ENCODE data around the gene LUC7L2. TPM values are rescaled to one million over a fixed set of nuclear protein-coding genes. Genes with fewer than 3 reads are reported as not detected.
"Not testable (repeated sequence)": the region's sequence is repeated elsewhere in the genome, so short reads cannot be mapped to it uniquely, and the experiment has no call there.

Gene LUC7L2
- total and polyA plus RNA-seq, 8 donors, result 67.2 to 188 (median 167) TPM

- Histone ChIP-seq H3K4me1 (no peaks in the 10 kb centered on the region), H3K4me3 (no peak overlapping the region), H3K27ac (no peak overlapping the region), H3K27me3 (no peaks in the 10 kb centered on the region), H3K36me3 (no peaks in the 10 kb centered on the region), H3K9me3 (no peaks in the 10 kb centered on the region)
- TF ChIP-seq, protein P1, sequence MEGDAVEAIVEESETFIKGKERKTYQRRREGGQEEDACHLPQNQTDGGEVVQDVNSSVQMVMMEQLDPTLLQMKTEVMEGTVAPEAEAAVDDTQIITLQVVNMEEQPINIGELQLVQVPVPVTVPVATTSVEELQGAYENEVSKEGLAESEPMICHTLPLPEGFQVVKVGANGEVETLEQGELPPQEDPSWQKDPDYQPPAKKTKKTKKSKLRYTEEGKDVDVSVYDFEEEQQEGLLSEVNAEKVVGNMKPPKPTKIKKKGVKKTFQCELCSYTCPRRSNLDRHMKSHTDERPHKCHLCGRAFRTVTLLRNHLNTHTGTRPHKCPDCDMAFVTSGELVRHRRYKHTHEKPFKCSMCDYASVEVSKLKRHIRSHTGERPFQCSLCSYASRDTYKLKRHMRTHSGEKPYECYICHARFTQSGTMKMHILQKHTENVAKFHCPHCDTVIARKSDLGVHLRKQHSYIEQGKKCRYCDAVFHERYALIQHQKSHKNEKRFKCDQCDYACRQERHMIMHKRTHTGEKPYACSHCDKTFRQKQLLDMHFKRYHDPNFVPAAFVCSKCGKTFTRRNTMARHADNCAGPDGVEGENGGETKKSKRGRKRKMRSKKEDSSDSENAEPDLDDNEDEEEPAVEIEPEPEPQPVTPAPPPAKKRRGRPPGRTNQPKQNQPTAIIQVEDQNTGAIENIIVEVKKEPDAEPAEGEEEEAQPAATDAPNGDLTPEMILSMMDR (IDR thresholded peaks at IDR 0.05), result no peak
- intact Hi-C loops (cut with DNase I), result no loop called here
- DNase-seq (peak in 2 of 4 donors; percentile 3 to 21), ATAC-seq (peak; percentile 41)
Observed at GRCh38 chr7:139453673-139454321, 94.1 kb downstream of the LUC7L2 start.

DNA sequence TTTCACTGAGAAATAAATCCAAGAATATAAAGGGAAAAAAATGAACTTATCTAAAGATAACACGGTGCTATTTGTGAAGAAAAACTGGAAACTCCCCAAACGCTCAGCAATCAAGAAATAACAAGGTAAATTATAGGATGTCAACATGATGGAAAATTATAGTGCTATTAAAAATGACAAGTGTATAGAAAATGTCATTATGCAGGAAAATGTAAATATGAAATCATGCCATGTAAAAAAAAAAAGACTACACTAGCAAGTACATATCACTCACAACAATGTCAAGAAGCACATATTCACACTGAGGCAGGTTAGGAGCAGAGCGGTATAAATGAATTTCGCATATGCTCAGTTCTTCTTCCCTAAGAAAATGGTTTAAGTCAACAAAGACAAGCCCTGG lies 96.1 kb downstream of the LUC7L2 start:
- no peaks in the 10 kb centered on the region for H3K27me3 ChIP-seq
- ATAC-seq (no peak), DNase-seq (no peak)
- intact Hi-C loops (cut with DNase I), result no loop called here
- no peak overlapping the region for H3K4me3 ChIP-seq
- H3K9me3 ChIP-seq, result no peaks in the 10 kb centered on the region
- H3K4me1 ChIP-seq, result no peaks in the 10 kb centered on the region
- no peak overlapping the region for H3K27ac ChIP-seq
- TF ChIP-seq, protein P1 (IDR thresholded peaks at IDR 0.05), result no peak
- no peaks in the 10 kb centered on the region for H3K36me3 ChIP-seq

DNA sequence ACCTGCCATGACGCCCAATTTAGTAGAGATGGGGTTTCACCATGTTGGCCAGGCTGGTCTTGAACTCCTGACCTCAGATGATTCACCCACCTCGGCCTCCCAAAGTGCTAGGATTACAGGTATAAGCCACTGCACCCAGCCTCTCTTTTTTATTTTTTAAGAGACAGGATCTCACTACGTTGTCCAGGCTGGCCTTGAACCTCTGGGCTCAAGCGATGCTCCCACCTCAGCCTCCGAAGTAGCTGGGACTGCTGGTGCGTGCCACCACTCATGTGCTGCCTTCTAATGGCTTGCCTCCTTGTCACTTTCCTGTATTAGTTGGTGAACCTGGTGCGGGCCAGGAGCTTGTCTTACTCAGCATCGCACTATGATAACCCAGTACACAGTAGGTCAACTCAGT lies 96.8 kb downstream of the LUC7L2 start:
- DNase-seq, result no peak
- no peaks in the 10 kb centered on the region for H3K27me3 ChIP-seq
- H3K27ac ChIP-seq, result no peak overlapping the region
- intact Hi-C loops (cut with DNase I), result no loop called here
- H3K9me3 ChIP-seq, result no peaks in the 10 kb centered on the region
- no peaks in the 10 kb centered on the region for H3K36me3 ChIP-seq
- H3K4me3 ChIP-seq, result no peak overlapping the region
- ATAC-seq, result no peak
- TF ChIP-seq, protein P1 (IDR thresholded peaks at IDR 0.05), result no peak
- H3K4me1 ChIP-seq, result no peaks in the 10 kb centered on the region

DNA sequence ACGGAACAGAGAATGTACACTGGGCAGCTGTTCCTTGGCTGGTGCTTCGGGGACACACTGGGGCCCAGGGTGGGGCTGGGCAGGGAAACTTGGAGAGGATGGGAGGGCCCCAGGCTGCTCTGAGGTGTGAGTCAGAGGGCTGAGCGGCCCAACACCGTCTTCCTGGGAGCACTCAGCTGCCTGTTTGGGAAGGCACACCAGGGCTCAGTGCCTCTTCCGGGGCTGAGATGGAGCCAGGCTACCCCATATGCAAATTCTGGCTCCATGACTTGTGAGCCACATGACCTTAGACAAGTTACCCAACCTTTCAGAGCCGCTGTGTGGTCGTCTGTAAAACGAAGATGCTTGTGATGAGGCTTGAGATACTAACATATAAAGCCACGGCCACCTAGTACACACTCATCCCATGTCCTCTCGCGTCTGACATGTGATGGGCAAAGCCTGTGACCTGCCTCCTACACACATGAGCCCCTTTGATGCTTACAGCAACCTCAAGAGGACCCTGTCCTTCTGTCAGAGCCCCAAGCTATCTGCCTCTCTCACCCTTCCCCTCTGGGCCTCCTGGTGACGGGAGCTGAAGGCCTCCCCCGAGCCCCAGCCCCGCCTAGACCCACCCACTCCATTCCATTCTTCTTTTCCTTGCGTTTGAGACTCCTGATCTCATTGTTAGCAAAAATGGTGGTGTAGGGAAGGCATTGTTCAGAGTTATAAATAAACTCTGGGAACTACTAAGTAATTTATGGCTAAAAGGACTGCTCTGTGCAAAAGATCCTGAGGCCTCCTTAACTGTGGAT lies 97.7 kb downstream of the LUC7L2 start:
- intact Hi-C loops (cut with DNase I), result no loop called here
- TF ChIP-seq, protein P1 (IDR thresholded peaks at IDR 0.05), result no peak
- no peak for DNase-seq
- H3K27ac ChIP-seq, result no peak overlapping the region
- ATAC-seq, result peak; percentile 74
- no peaks in the 10 kb centered on the region for H3K4me1 ChIP-seq
- H3K27me3 ChIP-seq, result no peaks in the 10 kb centered on the region
- H3K4me3 ChIP-seq, result no peak overlapping the region
- no peaks in the 10 kb centered on the region for H3K9me3 ChIP-seq
- H3K36me3 ChIP-seq, result no peaks in the 10 kb centered on the region

DNA sequence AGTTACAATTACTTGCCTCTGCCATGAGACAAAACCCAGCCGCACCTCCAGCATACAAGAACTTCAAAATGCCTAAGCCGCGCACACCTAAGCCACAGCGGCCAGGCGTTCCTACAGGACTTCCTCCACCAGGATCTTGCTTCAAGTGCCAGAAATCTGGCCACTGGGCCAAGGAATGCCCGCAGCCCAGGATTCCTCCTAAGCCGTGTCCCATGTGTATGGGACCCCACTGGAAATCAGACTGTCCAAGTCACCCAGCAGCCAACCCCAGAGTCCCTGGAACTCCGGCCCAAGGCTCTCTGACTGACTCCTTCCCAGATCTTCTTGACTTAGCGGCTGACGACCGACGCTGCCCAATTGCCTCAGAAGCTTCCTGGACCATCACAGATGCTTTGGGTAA lies 103.7 kb downstream of the LUC7L2 start:
- ATAC-seq; H3K4me1 ChIP-seq; H3K4me3 ChIP-seq; H3K36me3 ChIP-seq; H3K9me3 ChIP-seq; H3K27ac ChIP-seq; DNase-seq; H3K27me3 ChIP-seq; intact Hi-C loops (cut with DNase I): not testable (repeated sequence)

- H3K9me3 ChIP-seq; H3K4me1 ChIP-seq; H3K27me3 ChIP-seq; ATAC-seq; intact Hi-C loops (cut with DNase I); DNase-seq; H3K4me3 ChIP-seq; H3K36me3 ChIP-seq; H3K27ac ChIP-seq: not testable (repeated sequence)
Observed at GRCh38 chr7:139464511-139464910, 104.8 kb downstream of the LUC7L2 start.

- DNase-seq; H3K27ac ChIP-seq; H3K27me3 ChIP-seq; H3K9me3 ChIP-seq; intact Hi-C loops (cut with DNase I); H3K36me3 ChIP-seq; H3K4me3 ChIP-seq; ATAC-seq; H3K4me1 ChIP-seq: not testable (repeated sequence)
Observed at GRCh38 chr7:139465072-139465471, 105.4 kb downstream of the LUC7L2 start.

DNA sequence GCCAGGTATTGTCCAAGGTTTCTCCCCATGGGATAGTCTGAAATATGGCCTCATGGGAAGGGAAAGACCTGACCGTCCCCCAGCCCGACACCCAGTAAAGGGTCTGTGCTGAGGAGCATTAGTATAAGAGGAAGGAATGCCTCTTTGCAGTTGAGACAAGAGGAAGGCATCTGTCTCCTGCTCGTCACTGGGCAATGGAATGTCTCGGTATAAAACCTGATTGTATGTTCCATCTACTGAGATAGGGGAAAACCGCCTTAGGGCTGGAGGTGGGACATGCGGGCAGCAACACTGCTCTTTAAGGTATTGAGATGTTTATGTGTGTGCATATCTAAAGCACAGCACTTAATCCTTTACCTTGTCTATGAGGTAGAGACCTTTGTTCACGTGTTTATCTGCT lies 108.0 kb downstream of the LUC7L2 start:
- ATAC-seq; H3K27ac ChIP-seq; intact Hi-C loops (cut with DNase I): not testable (repeated sequence)

DNA sequence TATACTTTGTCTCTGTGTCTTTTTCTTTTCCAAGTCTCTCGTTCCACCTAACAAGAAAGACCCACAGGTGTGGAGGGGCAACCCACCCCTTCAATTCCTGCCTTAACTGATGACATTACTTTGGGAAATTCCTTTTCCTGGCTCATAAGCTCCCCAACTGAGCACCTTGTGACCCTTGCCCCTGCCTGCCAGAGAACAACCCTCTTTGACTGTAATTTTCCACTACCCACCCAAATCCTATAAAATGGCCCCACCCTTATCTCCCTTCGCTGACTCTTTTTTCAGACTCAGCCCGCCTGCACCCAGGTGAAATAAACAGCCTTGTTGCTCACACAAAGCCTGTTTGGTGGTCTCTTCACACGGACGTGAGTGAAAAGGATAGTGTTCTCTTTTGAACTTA lies 108.6 kb downstream of the LUC7L2 start:
- H3K4me3 ChIP-seq; H3K9me3 ChIP-seq; H3K36me3 ChIP-seq; ATAC-seq; intact Hi-C loops (cut with DNase I); H3K27ac ChIP-seq; DNase-seq; H3K4me1 ChIP-seq; H3K27me3 ChIP-seq: not testable (repeated sequence)

More for the DNA sequence above, 108.0 kb downstream of the LUC7L2 start:
- not testable (repeated sequence) for DNase-seq, H3K9me3 ChIP-seq, H3K4me3 ChIP-seq, H3K4me1 ChIP-seq, H3K27me3 ChIP-seq, H3K36me3 ChIP-seq
